GM18511 (cell line): ENCODE data around the gene CACNA1C.
"Not testable (repeated sequence)": the region's sequence is repeated elsewhere in the genome, so short reads cannot be mapped to it uniquely, and the experiment has no call there.

Experiments
- ATAC-seq: cut with Tn5 transposase; IDR thresholded peaks from one replicate; pipeline ENCODE4 v1.9.1; 2021; ENCODE audit warnings: mild to moderate bottlenecking, moderate library complexity; ENCODE audit not compliant: unreplicated experiment

The CACNA1C gene

DNA sequence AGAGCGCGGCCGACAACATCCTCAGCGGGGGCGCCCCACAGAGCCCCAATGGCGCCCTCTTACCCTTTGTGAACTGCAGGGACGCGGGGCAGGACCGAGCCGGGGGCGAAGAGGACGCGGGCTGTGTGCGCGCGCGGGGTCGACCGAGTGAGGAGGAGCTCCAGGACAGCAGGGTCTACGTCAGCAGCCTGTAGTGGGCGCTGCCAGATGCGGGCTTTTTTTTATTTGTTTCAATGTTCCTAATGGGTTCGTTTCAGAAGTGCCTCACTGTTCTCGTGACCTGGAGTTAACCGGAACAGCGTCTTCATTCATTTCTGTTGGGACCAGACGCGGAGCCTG lies 638.2 kb downstream of the CACNA1C start:
- peak; percentile 31 for ATAC-seq

DNA sequence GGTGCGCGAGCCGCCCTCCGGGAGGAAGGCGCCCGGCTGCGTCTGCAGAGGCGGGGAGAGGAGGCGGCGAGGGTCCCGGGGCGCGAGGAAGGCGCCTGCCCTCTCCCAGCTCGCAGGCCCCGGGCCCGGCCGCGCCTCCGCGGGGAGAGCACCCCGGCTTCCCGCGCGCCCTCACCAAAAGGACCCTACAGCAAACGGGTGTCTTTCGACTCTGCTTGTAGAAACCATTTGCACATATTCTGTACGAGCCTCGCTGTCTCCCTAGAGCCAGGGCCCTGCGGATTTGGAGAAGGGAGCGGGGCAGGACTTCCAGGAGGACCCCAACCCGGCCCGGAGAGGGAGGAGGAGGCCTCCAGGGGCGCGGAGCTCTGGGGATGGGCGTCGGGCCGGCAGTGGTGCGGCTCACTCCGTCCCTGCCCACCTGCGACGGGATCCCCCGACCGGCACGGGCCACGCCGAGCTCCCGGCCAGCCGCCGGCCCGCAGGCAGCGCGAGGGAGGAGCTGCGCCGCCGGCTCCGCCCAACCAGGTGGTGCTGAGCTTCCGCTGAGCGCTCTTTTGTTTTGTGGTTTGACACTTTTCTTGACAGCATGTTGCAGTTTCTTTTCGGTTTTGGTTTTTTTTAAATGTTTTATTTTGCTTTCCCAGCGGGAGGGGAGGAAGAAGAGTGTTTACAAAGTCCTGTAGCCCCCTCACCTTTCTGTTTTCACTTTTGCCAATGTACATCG lies 638.7 kb downstream of the CACNA1C start:
- ATAC-seq = peak; percentile 81

DNA sequence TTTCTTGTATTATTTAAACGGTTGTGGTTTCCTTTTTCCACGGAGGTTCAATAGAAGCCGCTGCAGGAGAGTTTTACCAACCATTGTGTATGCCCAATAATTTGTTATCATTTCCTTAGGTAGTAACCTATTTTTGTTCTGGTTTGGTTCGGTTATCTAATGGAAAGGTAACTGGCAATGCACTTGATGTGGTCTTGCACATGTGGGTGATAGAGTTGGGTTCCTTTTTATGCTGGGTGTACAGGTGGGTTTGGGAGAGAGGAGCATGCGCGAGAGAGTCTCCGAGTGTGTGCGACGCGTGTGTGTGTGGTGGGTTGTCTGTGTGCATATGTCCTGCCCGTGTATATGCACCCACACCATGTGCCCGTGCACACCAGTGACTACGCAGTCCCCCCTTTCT lies 639.3 kb downstream of the CACNA1C start:
- ATAC-seq = no peak

DNA sequence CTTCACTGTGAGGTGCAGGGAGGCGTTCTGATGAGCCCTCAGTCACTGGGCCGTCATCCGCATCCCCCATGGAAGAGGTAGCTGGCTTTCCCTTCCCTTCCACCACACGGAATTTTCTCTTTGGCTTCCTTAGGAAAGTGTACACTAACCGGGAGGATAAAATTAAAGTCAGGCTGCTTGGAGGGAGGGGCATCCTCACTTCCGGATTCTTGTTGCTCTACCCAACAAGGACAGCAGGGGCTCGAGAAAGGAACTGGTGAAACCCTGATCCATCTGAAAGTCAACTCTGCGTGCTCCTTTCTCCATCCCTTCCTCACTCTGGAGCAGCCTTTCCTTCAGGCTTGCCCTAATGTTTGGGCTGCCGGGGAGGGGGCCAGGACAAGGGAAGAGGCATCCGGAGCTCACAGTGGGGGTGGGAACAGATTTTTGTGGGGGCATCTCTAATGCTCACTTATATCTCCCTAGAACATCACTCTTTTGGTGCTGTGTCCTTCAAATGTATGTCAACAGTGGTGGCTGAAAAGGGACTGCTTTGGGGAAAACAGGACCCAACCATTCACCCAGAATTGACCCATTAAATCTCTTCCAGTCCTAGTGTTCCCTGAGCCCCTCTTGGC lies 640.6 kb downstream of the CACNA1C start:
- no peak for ATAC-seq

DNA sequence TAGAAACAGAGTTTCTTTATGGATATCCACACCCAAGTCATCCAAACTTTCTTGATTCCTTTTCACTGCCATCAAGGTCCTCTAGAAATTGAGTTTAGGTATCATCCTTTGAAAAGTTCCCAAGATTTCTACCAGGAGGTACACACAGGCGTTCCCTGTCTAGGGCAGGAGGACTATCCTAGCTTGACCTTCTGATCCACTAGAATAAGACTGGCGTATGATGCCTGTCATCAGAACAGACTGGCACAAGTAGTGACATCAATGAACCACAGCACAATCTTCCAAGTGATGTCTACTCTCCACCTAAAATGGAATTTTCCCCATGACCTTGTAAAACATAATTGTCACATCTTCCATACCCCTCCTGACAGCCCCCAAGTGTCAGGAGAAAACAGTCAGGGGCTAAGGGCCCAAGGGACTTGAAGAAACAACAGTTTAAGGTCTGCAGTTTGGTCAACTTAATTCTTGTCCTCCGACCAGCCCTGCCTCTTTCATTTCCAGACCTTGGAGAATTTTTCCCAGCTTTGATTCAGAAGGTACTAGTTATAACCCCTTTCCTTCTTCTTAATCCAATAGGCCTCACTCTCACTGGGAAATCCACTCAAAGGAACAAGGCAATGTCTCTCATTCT lies 641.3 kb downstream of the CACNA1C start:
- ATAC-seq = no peak

DNA sequence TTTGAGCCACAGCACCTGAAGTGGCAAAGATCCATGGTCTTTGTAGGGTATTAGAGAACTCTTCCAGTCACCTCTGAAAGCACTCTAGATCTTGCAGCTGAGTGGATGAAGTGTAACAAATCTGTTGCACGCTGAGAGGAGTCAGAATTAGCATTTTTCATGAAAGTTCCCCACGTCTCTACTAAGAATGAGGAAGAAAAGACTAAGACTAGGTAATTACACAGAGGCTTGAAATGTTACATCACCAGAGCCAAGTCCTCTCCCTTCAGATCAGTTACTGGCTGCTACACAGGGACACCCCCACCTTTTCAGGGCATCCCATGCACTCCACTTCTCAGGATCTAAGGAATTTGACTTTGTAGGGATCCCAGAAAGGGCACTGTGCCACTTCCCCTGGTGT lies 643.3 kb downstream of the CACNA1C start:
- no peak for ATAC-seq

DNA sequence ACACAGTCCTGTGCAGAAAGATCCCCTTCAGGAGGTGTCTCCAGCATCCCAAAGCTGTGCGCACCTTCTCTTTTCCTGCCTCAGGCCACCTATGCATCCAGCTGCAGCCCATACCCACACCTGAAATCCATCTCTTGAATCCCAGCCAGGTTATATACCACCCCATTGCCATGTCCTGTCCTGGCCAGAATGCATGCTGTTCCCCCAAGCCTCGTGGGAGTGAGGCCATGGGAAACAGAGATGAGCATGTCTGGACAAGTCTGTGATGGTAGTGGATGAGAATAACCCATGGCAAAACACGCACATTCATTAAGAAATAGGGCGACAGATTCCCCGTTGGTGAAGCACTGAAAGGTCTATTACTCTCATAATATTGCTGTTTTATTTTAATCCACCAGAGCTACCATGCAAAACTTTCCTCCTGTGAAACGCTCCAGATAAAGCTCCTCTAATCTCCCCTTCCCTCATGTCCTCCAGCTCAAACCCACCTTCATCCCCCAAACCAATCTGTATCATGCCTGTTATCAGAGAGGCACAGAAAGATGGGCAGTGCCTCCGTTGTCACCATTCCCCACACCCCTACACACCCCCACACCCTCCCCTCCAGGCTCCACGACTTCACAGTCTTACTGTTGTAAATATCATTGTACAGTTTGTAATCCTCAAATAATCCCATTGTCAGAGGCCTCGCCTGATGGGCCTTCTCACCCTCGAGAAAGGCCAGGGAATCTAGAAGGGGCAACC lies 644.4 kb downstream of the CACNA1C start:
- no peak for ATAC-seq

DNA sequence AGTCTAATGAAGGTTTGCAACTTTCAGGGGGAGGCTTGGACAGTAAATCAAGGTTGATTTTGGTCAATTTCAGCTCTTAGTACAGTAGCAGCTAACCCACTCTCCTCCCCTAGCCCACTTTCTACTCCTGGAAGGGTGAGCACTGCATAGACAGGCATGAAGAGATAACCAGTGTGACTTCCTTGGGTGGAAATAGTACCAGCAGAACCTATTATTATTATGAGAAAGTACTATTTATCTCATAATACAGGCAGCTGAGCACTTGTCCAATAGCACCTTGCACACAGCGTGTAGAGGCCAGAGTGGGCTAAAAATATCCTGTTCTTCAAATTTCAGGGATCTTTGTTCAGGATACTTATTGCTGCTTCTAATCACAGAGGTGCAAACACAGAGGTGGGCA lies 645.8 kb downstream of the CACNA1C start:
- no peak for ATAC-seq

DNA sequence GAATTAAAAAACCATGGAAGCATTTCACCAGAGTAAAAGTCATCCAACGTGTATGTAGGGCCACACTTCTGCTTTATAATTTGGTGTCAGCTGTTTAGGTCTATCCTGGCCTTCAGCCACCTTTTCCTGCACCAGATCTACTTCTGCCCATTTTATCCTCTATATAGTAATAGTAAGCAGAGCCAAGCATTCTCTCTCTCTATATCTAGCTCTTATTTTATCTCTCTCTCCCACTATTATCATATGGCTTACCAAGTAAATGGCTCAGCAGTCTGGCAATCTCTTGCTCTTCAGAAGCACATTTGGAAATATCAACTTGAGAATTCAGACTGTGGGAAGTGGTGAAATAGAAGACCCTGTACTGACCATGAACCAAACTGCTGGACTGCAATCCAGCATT lies 657.9 kb downstream of the CACNA1C start:
- ATAC-seq = no peak

DNA sequence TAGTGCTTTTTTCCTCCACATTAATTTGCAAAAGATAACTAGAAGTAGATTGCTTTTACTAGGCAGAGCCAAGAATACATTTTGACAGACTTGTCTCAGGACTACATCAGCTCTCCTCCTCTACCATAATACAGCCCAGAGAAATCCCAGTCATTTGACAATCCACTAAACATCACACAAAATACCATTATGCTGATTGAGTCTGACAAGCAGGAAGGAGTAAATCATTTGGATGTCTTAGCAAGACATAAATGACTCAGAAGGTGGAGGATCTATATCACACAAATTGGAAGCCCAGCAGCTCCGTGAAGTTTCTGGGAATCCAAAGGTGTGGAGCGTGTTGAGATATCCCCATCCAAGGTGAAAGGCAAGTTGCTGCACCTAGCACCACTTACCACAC lies 666.6 kb downstream of the CACNA1C start:
- ATAC-seq = no peak

DNA sequence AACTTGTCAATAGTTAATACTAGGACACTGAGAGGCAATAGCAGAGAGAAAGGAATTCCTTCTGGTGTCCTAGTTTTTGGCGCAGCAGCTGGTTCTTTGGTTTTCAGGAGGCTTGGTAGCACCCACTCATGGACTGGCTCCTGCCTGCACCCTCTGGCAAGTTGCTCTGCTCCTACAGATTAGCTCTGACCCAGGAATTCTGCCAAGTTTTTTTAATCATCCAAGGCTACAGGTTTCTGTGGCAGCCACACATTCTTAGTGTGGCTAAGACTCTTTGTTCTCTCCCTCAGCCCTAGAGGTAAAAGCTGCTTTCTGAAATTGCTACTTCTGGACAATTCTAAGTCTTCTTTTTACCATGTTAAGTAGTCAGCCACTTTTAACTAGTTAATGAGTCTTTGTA lies 670.0 kb downstream of the CACNA1C start:
- no peak for ATAC-seq

DNA sequence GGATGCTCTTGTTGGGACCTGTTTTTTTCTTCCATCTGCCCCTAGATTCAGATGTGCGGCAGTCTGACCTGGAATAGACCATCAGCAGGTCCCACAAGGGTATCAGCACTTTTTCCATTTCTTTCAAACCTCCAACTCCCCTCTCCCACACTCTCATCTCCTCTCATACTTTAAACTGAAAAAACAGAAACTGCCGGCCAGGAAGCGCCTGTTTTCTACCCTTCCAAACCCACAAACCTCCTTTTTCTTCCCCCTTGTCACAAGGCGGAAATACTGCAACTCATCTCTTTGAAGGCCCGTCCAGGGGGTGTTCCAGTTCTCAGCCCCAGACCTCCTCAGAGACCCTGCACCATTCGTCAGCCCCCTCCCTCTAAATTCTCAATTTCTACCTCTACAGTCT lies 679.5 kb downstream of the CACNA1C start:
- ATAC-seq = no peak

DNA sequence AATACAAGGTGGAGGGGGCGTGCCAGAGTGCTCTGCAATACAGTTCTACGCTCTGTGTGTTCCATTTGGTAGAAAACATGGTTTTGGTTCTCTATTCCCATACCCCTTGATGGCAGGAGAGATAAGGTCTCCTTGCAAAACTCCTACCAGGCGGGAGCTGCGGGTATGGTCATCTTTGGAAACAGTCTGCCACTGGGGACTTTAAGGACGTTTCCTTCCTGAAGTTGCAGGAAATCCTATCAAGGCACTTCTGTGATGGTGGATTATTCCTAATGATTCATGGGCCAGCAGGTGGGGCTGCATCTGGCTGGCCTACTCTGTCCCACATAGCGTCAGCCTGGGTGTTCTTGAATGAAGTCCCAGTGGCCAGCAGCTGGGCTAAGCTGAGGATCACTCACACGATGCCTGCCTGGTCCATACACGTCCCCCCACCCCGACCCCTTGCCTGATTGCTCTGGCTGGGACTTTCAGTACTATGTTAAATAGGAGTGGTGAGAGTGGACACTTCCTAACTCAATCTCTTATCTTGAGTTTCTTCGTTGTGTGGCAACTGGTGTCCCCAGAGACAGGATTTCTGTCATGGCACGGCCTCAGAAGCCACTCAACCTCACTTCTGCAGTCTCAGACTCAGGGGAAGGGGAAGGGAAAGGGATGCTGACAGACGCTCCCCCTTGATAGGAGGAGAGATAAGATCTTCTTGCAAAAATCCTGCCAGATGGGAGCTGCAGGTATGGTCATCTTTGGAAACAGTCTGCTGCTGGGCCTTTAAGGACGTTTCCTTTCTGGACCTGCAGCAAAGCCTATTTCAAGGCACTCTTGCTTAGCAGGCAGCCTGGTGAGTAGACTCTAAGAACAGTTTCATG lies 680.9 kb downstream of the CACNA1C start:
- no peak for ATAC-seq

DNA sequence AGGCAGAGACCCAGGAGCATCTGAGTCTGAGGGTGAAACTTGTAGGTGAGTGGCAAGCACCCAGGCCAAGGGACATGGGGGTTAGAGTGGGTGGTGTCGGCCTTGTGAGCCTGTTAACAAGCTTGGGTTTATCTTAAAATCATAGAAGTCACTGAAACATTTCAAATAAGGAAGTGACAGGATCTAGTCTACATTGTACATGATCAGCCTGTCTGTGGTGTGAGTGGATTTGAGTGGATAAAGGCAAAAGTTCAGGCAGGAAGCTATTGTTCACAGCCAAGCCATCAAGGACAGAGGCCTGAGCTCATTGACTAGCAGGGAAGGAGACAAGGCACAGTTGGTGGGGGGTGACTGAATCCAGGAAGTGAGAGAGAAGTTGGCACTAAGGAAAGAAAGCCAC lies 682.6 kb downstream of the CACNA1C start:
- ATAC-seq = no peak

DNA sequence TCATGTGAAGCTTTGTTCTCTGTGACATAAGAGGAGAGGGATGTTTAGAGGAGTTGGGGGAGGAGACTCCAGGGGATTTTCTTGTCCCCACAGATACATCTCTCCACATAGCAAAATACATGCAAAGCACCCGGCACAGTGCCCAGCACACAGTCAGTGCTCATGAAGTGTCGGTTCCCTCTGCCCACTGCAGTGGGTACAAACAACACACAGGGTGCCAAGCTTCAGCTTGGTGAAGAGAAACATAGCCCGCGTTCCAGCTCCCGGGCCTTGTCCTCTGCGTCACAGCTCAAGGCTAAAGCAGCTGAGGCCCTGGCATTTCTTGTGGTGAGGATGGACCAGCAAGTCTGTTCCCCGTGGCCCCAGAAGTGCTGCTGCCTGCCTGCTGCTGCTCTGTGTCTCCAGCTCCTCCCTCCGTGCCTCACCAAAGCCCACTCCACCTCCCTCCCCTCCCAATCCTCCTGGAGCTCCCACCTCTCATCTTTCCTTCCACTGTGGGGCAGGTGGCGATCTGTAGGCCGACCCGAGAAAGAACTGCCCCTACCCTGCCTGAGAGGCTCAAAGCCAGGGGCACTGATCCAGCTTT lies 685.0 kb downstream of the CACNA1C start:
- ATAC-seq = no peak

DNA sequence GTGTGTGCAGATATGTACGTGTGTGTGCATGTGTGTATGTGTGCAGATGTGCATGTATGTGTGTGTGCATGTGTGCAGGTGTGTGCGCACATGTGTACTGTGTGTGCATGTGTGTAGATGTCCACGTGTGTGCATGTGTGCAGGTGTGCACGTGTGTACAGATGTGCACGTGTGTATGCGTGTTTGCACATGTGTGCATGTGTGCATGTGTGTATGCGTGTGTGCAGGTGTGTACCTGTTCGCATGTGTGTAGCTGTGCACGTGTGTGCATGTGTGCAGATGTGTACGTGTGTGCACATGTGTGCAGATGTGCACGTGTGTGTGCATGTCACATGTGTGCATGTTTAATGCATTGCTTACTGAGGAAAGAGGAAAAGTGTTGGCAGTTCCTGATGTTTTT lies 686.3 kb downstream of the CACNA1C start:
- ATAC-seq = no peak

DNA sequence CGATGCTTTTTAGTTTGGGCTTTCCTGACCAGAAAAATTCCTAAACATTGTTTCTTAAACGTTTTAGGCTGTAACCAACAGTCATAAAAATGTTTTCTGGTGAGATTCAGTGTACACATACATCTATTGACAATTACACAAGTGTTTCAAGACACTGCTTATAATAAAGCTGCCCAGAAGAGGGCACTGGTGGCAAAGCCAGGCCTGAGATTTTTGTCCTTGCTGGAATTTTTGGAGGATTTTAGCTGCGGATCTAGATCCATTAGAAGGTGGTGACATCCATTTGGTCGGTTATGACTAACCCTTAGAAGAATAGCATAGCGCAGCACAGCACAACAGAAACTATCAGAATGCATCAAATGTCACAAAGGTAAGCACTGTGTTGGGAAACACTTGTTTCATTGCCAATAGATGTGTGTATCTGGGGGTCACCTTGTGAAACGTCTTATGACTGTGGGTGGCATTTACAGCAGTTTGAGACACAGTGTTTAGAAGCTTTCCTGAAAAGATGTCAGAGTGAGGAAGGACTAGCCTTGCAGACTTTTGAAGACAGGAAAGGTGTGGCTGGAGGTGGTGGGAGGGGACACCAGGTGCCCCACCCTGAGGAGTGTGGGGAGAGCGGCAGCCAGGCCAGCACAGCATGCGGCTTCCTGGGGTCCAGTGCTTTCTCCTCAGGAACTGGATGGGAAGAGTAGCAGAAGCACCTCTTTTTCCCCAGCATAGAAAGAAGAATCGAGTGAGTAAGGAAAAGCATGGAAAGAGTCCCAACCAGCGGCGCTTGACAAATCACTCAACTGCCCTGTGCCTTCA lies 687.2 kb downstream of the CACNA1C start:
- no peak for ATAC-seq

DNA sequence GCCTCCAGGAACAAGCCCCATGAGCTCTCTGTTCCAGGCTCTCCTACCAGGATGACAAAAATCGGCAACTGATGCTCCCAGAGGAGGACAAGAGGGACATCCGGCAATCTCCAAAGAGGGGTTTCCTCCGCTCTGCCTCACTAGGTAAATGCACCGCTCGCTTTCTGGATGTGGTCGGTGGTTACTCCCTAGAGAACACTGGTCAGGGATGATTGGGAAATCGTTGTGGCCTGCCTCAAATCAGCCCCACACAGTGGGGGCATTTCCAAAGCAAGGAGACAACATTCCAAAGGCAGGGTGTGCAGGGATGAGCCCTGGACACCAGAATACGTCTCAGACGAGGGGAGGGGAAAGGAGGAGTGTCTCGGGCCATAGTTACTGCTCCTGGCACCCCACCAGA lies 689.2 kb downstream of the CACNA1C start:
- ATAC-seq = not testable (repeated sequence)

DNA sequence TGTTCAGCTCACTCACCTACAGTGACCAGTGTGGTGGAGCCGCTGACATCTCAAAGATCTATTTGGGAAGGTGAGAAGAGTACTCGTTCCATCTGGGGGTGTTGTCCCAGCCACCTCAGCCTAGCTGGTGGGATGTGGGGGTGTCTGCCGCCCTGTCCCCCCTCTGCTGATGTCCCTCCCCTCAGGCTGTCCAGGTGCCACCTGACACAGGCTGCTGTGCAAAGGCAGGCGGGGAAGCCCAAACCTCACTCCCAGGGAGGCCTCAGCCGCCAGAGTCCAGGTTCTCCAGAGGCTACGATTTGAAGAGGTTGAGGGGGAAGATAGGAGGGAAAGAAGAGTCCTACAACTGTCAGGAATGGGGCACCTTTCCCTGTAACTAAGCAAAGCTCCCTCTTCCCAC lies 690.7 kb downstream of the CACNA1C start:
- no peak for ATAC-seq

DNA sequence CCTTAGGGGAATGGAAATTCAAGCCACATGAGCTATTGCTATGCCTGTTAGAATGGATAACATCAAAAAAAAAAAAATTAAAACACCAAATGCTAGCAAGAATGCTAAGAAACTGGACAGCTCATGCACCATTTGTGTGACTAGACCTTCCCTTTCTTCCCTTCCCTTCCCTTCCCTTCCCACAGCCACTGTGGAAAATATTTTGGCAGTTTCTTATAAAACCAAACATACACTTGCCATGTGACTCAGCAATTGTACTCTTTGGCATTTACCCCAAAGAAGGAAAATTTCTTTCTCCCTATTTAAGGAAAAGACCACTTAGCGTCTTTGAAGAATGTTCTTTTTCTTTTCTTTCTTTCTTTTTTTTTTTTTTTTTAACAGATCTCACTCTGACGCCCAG lies 692.9 kb downstream of the CACNA1C start:
- no peak for ATAC-seq
